Renal pelvis (tissue), 3 donors: ENCODE measurements around the gene PCDHA7. TPM values are rescaled to one million over a fixed set of nuclear protein-coding genes. Genes with fewer than 3 reads are reported as not detected.

ENCODE experiments used
- polyA plus RNA-seq, 3 donors: library from polyadenylated mRNA; unstranded; fragments of 120-200 nt; gene quantifications; one replicate each; pipeline ENCODE4 v1.2.1, GENCODE V29; 2013; ENCODE audit not compliant: insufficient read length in 3 of 3

Gene PCDHA7
- polyA plus RNA-seq, 3 donors, result 0.19 to 0.47 (median 0.34) TPM

Other genes starting within 250 kb of the PCDHA7 start
- 10 to 100 TPM in 2 of 3 donors, 1 to 10 TPM in 1; 8.4 to 10.6 (median 10.3) TPM for gene CD14, start 201.1 kb upstream of the PCDHA7 start, polyA plus RNA-seq
- 10 to 100 TPM; 16.5 to 25.0 (median 22.1) TPM for gene TMCO6, start 194.8 kb upstream of the PCDHA7 start, polyA plus RNA-seq
- gene NDUFA2, start 186.6 kb upstream of the PCDHA7 start, polyA plus RNA-seq, result 10 to 100 TPM; 83.0 to 99.7 (median 99.4) TPM
- 100 to 1,000 TPM; 147 to 180 (median 177) TPM for gene IK, start 186.4 kb upstream of the PCDHA7 start, polyA plus RNA-seq
- 10 to 100 TPM; 14.4 to 19.2 (median 18.6) TPM for gene WDR55, start 169.4 kb upstream of the PCDHA7 start, polyA plus RNA-seq
- gene DND1, start 160.7 kb upstream of the PCDHA7 start, polyA plus RNA-seq, result under 1 TPM in 2 of 3 donors, not detected in 1; 0.44 to 0.58 TPM
- 10 to 100 TPM; 67.5 to 81.8 (median 75.1) TPM for gene HARS1, start 142.9 kb upstream of the PCDHA7 start, polyA plus RNA-seq
- gene HARS2, start 142.8 kb upstream of the PCDHA7 start, polyA plus RNA-seq, result 10 to 100 TPM; 43.1 to 62.8 (median 55.1) TPM
- 100 to 1,000 TPM in 2 of 3 donors, 10 to 100 TPM in 1; 97.1 to 131 (median 127) TPM for gene ZMAT2, start 133.8 kb upstream of the PCDHA7 start, polyA plus RNA-seq
- under 1 TPM in 1 of 3 donors, not detected in 2; 0.15 TPM for gene PCDHA1, start 48.1 kb upstream of the PCDHA7 start, polyA plus RNA-seq
- under 1 TPM; 0.18 to 0.32 (median 0.20) TPM for gene PCDHA2, start 39.4 kb upstream of the PCDHA7 start, polyA plus RNA-seq
- gene PCDHA3, start 33.2 kb upstream of the PCDHA7 start, polyA plus RNA-seq, result under 1 TPM; 0.33 to 0.40 (median 0.38) TPM
- 1 to 10 TPM in 1 of 3 donors, under 1 TPM in 2; 0.73 to 1.2 (median 0.81) TPM for gene PCDHA4, start 27.2 kb upstream of the PCDHA7 start, polyA plus RNA-seq
- under 1 TPM; 0.09 to 0.18 (median 0.14) TPM for gene PCDHA5, start 12.7 kb upstream of the PCDHA7 start, polyA plus RNA-seq
- gene PCDHA6, start 6.3 kb upstream of the PCDHA7 start, polyA plus RNA-seq, result under 1 TPM; 0.25 to 0.37 (median 0.32) TPM
- gene PCDHA8, start 6.9 kb downstream of the PCDHA7 start, polyA plus RNA-seq, result under 1 TPM in 1 of 3 donors, not detected in 2; 0.10 TPM
- under 1 TPM; 0.03 to 0.08 (median 0.06) TPM for gene PCDHA9, start 14.1 kb downstream of the PCDHA7 start, polyA plus RNA-seq
- gene PCDHA10, start 21.6 kb downstream of the PCDHA7 start, polyA plus RNA-seq, result under 1 TPM; 0.33 to 0.59 (median 0.39) TPM
- under 1 TPM; 0.05 to 0.24 (median 0.18) TPM for gene PCDHA11, start 34.7 kb downstream of the PCDHA7 start, polyA plus RNA-seq
- under 1 TPM in 2 of 3 donors, not detected in 1; 0.07 to 0.14 TPM for gene PCDHA12, start 41.0 kb downstream of the PCDHA7 start, polyA plus RNA-seq
- gene PCDHA13, start 47.9 kb downstream of the PCDHA7 start, polyA plus RNA-seq, result under 1 TPM in 1 of 3 donors, not detected in 2; 0.07 TPM
- gene PCDHAC1, start 92.0 kb downstream of the PCDHA7 start, polyA plus RNA-seq, result under 1 TPM; 0.06 to 0.10 (median 0.06) TPM
- gene PCDHAC2, start 132.2 kb downstream of the PCDHA7 start, polyA plus RNA-seq, result under 1 TPM; 0.29 to 0.71 (median 0.53) TPM
- gene PCDHB1, start 217.1 kb downstream of the PCDHA7 start, polyA plus RNA-seq, result under 1 TPM; 0.04 to 0.15 (median 0.08) TPM